Measurements from ENCODE around the gene PHKA2.

Gene PHKA2

GRCh38 chrX:18899796-18900380 is 84.0 kb downstream of the PHKA2 start:
- Histone ChIP-seq H2AFZ (ENCODE audit: low read depth) (no peak overlapping the region), H3K4me3 (IDR thresholded peaks at IDR 0.05; ENCODE audit: insufficient read depth, low read depth, low read length) (no peak overlapping the region), H3K9ac (no peak overlapping the region), H3K36me3 (ENCODE audit: insufficient read depth) (no peaks in the 10 kb centered on the region), H3K27ac (no peak overlapping the region), H3K4me1 (ENCODE audit: low read depth, poor library complexity, severe bottlenecking) (no peaks in the 10 kb centered on the region), H3K79me2 (ENCODE audit: insufficient read depth, low read depth) (no peaks in the 10 kb centered on the region), H3K27me3 (ENCODE audit: insufficient read depth, low read depth) (no peaks in the 10 kb centered on the region), H3K4me2 (no peak overlapping the region), H4K20me1 (ENCODE audit: insufficient read depth) (no peaks in the 10 kb centered on the region)
- TF ChIP-seq CTCF (conservative IDR thresholded peaks at IDR 0.05; ENCODE audit: low read depth, low read length): no peak

GRCh38 chrX:18898492-18898891 is 85.4 kb downstream of the PHKA2 start:
- no peaks in the 10 kb centered on the region for H3K4me1 ChIP-seq (ENCODE audit: low read depth, poor library complexity, severe bottlenecking)
- no peak overlapping the region for H2AFZ ChIP-seq (ENCODE audit: low read depth)
- H3K36me3 ChIP-seq (ENCODE audit: insufficient read depth): no peaks in the 10 kb centered on the region
- H4K20me1 ChIP-seq (ENCODE audit: insufficient read depth): no peaks in the 10 kb centered on the region
- H3K9ac ChIP-seq: no peak overlapping the region
- H3K27ac ChIP-seq: no peak overlapping the region
- H3K79me2 ChIP-seq (ENCODE audit: insufficient read depth, low read depth): no peaks in the 10 kb centered on the region
- TF ChIP-seq CTCF (conservative IDR thresholded peaks at IDR 0.05; ENCODE audit: low read depth, low read length): no peak
- H3K4me3 ChIP-seq (IDR thresholded peaks at IDR 0.05; ENCODE audit: insufficient read depth, low read depth, low read length): no peak overlapping the region
- H3K27me3 ChIP-seq (ENCODE audit: insufficient read depth, low read depth): no peaks in the 10 kb centered on the region
- H3K4me2 ChIP-seq: no peak overlapping the region

GRCh38 chrX:18898091-18898490 is 85.8 kb downstream of the PHKA2 start:
- Histone ChIP-seq H2AFZ (ENCODE audit: low read depth) (no peak overlapping the region), H3K36me3 (ENCODE audit: insufficient read depth) (no peaks in the 10 kb centered on the region), H3K79me2 (ENCODE audit: insufficient read depth, low read depth) (no peaks in the 10 kb centered on the region), H3K27ac (no peak overlapping the region), H3K9ac (no peak overlapping the region), H3K27me3 (ENCODE audit: insufficient read depth, low read depth) (no peaks in the 10 kb centered on the region), H3K4me1 (ENCODE audit: low read depth, poor library complexity, severe bottlenecking) (no peaks in the 10 kb centered on the region), H3K4me3 (IDR thresholded peaks at IDR 0.05; ENCODE audit: insufficient read depth, low read depth, low read length) (no peak overlapping the region), H3K4me2 (no peak overlapping the region), H4K20me1 (ENCODE audit: insufficient read depth) (no peaks in the 10 kb centered on the region)
- no peak for TF ChIP-seq CTCF (conservative IDR thresholded peaks at IDR 0.05; ENCODE audit: low read depth, low read length)

GRCh38 chrX:18897611-18898010 is 86.3 kb downstream of the PHKA2 start:
- Histone ChIP-seq H3K79me2 (ENCODE audit: insufficient read depth, low read depth) (no peaks in the 10 kb centered on the region), H3K4me3 (IDR thresholded peaks at IDR 0.05; ENCODE audit: insufficient read depth, low read depth, low read length) (no peak overlapping the region), H3K9ac (no peak overlapping the region), H2AFZ (ENCODE audit: low read depth) (no peak overlapping the region), H3K27me3 (ENCODE audit: insufficient read depth, low read depth) (no peaks in the 10 kb centered on the region), H3K4me2 (no peak overlapping the region), H3K27ac (no peak overlapping the region), H4K20me1 (ENCODE audit: insufficient read depth) (no peaks in the 10 kb centered on the region), H3K36me3 (ENCODE audit: insufficient read depth) (no peaks in the 10 kb centered on the region), H3K4me1 (ENCODE audit: low read depth, poor library complexity, severe bottlenecking) (no peaks in the 10 kb centered on the region)
- no peak for TF ChIP-seq CTCF (conservative IDR thresholded peaks at IDR 0.05; ENCODE audit: low read depth, low read length)
